DMS 273 (cell line): Measurements from ENCODE around the gene VPS35L.

Experiments used
- DNase-seq: peaks from one replicate; lab custom pipeline; 2025; ENCODE audit not compliant: unreplicated experiment; lab: John Stamatoyannopoulos, UW

VPS35L gene

DNA sequence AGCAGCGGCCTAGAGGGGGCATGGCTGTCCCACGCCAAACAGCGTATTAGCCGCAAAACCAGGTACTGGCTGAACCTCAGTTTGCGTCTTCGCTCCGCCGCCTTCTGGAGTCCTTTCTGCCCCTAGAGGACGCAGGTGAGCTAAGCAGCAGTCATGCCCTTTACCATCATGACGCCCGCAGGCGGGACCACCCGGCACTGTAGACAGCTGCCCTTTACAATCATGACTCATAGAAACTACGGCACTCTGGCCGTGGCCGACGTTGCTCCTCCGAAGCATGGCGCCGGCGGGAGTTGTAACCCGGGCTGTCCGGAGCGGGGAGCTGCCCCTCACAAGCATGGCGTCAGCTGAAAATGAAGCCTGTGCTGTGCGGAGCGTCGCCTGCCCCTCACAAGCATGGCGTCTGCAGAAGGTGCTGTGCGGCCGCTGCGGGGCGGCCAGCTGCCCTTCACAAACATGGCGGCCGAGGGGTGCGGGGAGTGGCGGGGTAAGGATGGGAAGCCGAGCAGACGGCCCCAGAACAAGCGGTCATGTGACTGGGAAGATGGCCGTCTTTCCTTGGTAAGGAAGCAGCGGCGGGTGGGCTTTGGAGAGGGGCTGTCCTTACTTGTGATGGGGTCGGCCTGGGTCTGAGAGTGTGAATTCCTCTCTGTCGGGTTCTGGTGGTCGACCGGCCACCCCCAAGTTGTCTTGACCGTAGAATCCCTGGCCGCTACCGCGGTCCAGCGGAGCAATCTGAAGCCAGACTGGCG, at the start of gene VPS35L:
Gene VPS35L, plus strand, starts transcription at position 518 of the 752 bp plus-strand sequence. Its CDS starts 27 bp downstream, at position 545.
- DNase-seq = peak; percentile 99

DNA sequence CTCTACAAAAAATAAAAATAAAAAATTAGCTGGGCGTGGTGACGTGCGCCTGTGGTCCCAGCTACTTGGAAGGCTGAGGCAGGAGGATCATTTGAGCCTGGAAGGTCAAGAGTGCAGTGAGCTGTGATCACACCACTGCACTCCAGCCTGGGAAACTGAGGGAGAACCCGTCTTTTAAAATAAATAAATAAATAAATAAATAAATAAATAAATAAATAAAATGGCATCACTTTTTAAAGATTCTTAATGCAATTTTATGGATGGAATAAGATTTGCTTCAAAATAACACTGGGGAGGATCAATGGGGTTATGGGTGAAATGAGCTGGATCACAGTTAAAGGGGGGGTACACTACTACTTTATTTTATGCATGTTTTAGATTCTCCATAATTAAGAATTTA, 48.5 kb upstream of the VPS35L start:
- no peak for DNase-seq

DNA sequence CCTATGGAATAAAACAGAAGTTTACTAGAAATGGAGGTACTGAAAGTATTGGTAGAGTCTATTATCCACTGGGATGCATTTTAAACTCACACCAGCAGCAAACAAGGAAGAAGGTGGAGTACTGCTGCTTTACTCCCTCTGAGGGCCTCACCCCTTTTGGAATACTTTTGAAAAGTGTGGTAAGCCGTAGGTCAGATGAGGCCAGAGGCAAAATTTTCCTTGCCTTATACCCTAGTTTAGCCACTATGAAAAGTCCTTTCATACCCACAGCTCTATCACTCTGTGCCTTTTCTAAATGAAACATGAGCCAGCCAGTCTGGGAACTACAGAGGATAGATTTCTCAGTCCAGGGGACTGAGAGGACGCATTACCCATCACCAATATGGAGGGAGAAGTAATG, 47.6 kb upstream of the VPS35L start:
- DNase-seq = no peak

GRCh38 chr16:19512297-19512696, 43.2 kb upstream of the VPS35L start:
- DNase-seq = no peak

DNA sequence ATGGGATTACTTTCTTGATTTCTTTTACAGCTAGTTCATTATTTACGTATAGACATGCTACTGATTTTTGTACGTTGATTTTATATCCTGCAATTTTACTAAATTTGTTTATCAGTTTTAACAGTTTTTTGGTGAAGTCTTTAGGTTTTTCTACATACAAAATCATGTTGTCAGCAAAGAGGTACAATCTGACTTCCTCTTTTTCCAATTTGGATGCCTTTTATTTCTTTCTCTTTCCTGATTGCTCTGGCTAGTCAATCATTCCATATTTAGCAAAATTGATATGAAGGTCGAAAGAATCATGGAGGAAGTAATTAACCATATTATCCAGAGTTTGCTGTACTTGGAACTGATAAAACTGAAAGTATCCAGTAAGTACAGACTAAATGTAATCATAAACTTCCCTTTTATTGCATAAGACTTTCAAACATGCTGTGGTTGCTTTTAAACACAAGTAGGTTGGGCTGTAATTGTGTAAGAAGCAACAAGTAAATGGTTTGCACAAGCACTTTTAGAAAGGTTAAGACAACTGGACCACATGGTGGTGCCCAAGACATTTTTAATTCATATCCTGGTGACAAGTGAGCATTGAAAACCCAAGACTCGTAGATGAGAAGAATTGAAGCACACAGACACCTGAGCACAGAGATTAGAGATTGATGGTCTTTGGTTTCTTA, 42.0 kb upstream of the VPS35L start:
- no peak for DNase-seq

- no peak for DNase-seq
Observed at GRCh38 chr16:19515757-19516156, 39.7 kb upstream of the VPS35L start.

DNA sequence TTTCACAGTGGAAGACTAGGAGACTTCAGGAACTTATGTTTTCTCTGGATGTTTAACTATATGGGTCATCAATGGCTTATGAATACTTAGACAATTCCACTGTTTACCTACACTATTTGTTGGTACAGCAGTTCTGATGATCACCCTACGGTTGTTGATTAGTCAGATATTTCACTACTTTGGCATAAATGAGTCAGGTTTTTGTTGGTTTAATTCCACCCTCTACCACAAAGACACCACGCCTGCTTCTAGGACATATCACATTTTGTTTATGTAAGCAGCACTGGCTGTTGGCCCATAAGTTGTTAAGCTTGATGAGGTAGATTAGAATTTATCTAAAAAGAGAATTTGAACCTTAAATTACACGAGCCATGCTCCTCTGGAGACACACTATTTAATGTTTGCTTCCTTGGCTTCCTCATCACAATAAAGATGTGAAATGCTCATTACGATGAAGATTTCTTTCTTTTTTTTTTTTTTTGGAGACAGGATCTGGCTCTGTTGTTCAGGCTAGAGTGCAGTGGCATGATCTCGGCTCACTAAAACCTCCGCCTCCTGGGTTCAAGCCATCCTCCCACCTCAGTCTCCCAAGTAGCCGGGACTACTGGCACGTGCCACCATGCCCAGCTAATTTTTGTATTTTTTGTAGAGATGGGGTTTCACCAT, 37.9 kb upstream of the VPS35L start:
- no peak for DNase-seq

DNA sequence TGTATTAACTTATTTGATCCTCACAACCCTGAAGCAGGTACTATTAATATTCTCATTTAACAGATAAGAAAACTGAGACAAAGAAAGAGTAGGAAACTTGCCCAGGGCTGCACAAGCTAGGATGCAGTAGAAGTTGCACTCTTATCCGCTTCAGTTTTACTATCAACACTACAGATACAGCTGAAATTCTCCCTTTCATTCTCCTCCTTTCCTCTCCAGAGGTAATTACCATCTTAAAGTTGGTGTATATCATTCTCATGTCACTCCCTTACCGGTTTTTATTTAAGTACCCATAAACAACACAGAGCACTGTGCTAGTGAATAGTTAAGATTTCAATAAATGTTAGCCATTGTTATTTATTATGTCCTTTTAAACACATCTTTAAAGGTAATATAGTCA, 37.1 kb upstream of the VPS35L start:
- DNase-seq = no peak

- peak; percentile 42 for DNase-seq
Observed at GRCh38 chr16:19520861-19521331, 34.6 kb upstream of the VPS35L start.

DNA sequence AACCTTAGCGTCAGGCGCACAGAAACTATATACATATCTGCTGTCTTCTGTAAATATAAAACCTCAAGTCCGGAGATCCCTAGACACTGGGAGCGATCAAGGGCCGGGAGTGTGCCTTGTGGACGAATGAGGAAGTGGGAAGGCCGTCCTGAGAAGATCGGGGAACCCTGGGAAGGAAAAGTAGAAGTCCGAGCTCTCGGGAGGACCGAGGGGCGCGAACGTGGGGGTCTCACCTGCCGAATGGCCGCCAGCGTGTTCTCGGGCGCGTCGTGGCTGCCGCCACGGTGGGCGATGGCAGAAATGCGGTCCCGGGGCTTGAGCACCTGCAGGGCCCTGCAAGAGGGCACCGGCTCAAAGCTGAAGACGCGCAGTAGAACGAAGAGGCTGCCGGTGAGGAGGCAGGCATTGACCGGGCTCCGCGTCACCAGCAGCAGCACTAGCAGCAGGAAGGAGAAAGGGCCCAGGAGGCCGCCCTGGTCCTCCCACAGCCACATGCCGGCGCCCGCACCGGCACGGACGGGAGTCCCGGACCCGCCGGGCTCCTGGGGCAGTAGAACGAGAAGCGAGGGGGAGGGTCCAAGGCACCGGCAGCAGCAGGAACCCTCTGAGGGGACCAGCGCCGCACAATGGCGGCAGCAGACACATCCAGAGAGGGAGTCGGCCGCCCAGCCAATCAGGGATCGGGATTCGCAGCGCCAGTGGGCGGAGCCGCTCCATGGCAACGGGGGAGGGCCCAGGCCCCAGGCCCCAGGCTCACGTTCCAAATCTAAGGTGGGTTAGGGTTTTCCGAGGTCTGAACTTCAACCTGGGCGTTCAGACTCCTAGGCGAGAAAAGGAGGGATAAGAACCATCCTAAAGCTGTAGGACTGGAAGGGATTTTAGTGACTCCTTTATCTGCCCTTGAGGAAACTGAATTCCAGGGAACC, 33.8 kb upstream of the VPS35L start, which contains the start of gene GDE1:
Gene GDE1, minus strand, starts transcription at position 628 of the 926 bp plus-strand sequence. Its CDS starts 134 bp downstream, at position 494.
- DNase-seq = peak; percentile 97

DNA sequence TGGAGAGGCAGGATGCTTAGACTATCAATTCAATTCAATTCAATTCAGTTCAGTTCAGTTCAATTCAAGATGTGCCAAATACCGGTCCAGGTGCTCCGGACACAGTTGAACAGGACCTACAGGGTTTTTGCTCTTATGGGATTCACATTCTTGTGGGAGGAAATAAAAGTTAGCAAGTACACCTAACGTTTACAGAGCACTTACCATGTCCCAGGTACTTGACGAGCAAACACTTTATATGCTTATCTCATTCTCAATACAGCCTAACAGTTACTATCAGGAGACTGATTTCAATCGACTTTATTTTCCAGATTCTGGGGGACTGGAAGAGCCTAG, 33.1 kb upstream of the VPS35L start:
- no peak for DNase-seq

DNA sequence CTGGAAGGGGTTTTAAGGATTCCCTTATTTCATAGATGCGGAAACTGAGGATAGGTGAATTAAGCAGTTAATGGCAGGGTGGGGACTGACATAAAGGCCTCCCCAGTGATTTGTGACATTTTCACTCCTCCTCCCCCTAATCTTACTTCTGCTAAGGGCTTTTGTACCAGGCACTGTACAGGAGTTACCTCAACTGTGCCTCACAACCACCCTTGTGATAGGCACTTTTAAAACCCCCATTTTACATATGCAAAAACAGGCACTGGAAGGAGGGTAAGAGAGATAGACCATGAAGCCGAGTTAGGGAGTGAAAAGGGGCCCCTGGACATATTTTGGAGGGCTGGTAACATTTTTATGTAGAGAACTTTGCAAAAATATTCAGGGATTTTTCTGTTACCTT, 32.7 kb upstream of the VPS35L start:
- DNase-seq = no peak

- no peak for DNase-seq
Observed at GRCh38 chr16:19523184-19523558, 32.3 kb upstream of the VPS35L start.

- DNase-seq = peak; percentile 99
Observed at GRCh38 chr16:19523559-19524355, 31.7 kb upstream of the VPS35L start, which contains the start of gene CCP110. Gene CCP110, plus strand, starts transcription at chr16:19523942. Its CDS starts 3,940 bp downstream, at chr16:19527882.

- DNase-seq = no peak
Observed at GRCh38 chr16:19524356-19524615, 31.2 kb upstream of the VPS35L start.

DNA sequence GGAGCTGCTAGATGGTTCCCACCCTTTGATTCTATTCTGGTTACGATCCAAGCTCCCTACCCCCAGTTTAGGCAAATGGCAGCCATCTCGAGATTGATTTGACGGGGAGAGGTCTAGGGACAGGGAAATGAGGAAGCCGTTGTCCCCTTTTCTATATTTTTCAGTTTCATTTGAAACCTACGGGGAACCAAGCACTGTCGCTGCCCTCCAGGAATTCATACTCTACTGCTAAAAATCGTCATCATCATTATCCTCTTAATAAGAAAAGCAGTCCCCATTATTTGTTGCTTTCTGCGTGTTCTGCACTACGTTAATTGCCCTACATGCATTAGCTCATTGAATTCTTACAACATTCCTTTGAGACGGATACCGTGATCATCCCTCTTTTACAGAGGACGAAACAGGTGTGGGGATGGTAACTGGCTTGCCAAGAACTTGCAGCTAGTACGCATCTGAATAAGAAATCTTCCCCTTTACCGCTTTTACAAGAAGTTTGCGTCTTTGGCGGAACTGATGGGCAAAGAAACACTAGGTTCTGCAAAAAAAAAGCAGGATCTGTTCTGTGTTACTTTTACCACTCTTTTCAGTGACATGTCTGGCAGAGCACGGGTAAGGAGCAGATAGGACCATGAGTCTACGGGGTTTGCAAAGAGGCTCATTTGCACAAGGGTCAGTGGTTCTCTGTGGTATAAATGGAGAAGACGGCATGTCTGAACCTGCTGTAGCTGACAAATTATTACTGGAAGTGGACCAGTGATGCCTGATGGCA, 30.7 kb upstream of the VPS35L start:
- DNase-seq = peak; percentile 48

GRCh38 chr16:19525385-19525723, 30.1 kb upstream of the VPS35L start:
- DNase-seq = no peak

DNA sequence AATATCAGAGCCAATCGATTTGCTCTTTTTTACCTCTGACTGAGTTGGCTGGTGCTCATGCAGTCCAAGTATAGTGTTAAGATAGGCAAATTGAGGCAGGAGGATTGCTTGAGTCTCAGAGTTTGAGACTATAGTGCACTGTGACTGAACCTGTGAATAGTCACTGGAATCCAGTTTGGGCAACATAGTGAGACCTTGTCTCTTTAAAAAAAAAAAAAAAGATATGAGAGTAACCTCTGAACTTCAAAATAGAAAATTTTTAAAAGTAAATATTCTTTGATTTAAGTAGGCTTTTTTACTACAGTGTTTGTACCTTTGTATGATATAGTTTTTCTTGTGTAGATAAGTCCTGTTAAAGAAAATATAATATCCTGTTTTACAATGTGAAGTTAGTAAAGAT, 28.3 kb upstream of the VPS35L start:
- DNase-seq = no peak

GRCh38 chr16:19528666-19529065, 26.8 kb upstream of the VPS35L start:
- DNase-seq = no peak

DNA sequence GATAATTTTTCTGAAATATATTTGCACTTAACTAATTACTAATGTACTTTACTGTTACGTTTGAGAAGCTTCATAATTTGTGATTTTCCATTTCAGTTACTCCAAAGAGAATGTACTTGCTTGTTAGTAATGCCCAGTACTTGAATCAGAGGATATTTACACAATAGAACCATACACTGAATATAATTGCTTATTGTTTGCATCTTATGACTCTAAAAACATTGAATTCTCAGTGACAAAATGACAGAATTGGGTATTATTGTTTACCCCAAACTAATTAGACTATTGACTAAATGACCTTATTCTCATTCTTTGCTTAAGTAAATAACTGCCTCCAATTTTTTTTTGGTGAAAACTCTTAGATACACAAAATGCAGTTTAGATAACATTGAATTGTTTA, 22.9 kb upstream of the VPS35L start:
- no peak for DNase-seq
